ENCODE measurements around the gene PCSK4.

- TF ChIP-seq CTCF (conservative IDR thresholded peaks at IDR 0.05) (no peak), ZFX (IDR thresholded peaks at IDR 0.05) (no peak)
Observed at GRCh38 chr19:1483979-1484428, 6.1 kb downstream of the PCSK4 start.

All from C4-2B (cell line).